ENCODE data around the gene EPB41. TPM values are rescaled to one million over a fixed set of nuclear protein-coding genes. Genes with fewer than 3 reads are reported as not detected.
A peak's percentile ranks its signal among the peaks of the same experiment; 100 is the strongest.

The EPB41 gene
- total and polyA plus RNA-seq, 9 of the 15 experiments (the other 6 are each of a cell fraction or from before 2014, with no cell fraction given), result 3.7 to 213 (median 141) TPM

- TF ChIP-seq MAZ (CRISPR knock-in tag; conservative IDR thresholded peaks at IDR 0.05 in 1 of 2, IDR thresholded peaks at IDR 0.05 in 1 of 2) (peak; percentile 90 to 94), MCM7 (IDR thresholded peaks at IDR 0.05) (no peak), PHF20 (IDR thresholded peaks at IDR 0.05; ENCODE audit: partially characterized antibody) (peak; percentile 40), HINFP (tag; conservative IDR thresholded peaks at IDR 0.05; ENCODE audit: low read depth) (peak; percentile 40), ZNF395 (CRISPR knock-in tag; IDR thresholded peaks at IDR 0.05) (peak; percentile 54; the same call in 1 of the 2 replicates), CBFA2T3 (IDR thresholded peaks at IDR 0.05) (peak; percentile 94), HDAC2 (IDR thresholded peaks at IDR 0.05) (peak; percentile 96), LARP7 (IDR thresholded peaks at IDR 0.05) (no peak), TEAD2 (tag; IDR thresholded peaks at IDR 0.05) (no peak), ZNF324 (CRISPR knock-in tag; IDR thresholded peaks at IDR 0.05) (no peak), ZNF511 (CRISPR knock-in tag; IDR thresholded peaks at IDR 0.05) (peak; percentile 42; the same call in 1 of the 2 replicates), ZKSCAN1 (IDR thresholded peaks at IDR 0.05; ENCODE audit: low read depth, low read length) (peak; percentile 82), MAFF (IDR thresholded peaks at IDR 0.05; ENCODE audit: low read length) (no peak), TBL1XR1 (IDR thresholded peaks at IDR 0.05; ENCODE audit: low read length in 2 of 2) (peak in 1 of 2 experiments; percentile 72; a peak in 1 of 4 replicates), ZZZ3 (IDR thresholded peaks at IDR 0.05) (no peak)
- TF ChIP-seq, protein P1, sequence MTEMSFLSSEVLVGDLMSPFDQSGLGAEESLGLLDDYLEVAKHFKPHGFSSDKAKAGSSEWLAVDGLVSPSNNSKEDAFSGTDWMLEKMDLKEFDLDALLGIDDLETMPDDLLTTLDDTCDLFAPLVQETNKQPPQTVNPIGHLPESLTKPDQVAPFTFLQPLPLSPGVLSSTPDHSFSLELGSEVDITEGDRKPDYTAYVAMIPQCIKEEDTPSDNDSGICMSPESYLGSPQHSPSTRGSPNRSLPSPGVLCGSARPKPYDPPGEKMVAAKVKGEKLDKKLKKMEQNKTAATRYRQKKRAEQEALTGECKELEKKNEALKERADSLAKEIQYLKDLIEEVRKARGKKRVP (CRISPR knock-in tag; IDR thresholded peaks at IDR 0.05), result no peak
- TF ChIP-seq, protein P2, sequence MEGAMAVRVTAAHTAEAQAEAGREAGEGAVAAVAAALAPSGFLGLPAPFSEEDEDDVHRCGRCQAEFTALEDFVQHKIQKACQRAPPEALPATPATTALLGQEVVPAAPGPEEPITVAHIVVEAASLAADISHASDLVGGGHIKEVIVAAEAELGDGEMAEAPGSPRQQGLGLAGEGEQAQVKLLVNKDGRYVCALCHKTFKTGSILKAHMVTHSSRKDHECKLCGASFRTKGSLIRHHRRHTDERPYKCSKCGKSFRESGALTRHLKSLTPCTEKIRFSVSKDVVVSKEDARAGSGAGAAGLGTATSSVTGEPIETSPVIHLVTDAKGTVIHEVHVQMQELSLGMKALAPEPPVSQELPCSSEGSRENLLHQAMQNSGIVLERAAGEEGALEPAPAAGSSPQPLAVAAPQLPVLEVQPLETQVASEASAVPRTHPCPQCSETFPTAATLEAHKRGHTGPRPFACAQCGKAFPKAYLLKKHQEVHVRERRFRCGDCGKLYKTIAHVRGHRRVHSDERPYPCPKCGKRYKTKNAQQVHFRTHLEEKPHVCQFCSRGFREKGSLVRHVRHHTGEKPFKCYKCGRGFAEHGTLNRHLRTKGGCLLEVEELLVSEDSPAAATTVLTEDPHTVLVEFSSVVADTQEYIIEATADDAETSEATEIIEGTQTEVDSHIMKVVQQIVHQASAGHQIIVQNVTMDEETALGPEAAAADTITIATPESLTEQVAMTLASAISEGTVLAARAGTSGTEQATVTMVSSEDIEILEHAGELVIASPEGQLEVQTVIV (CRISPR knock-in tag; IDR thresholded peaks at IDR 0.05; ENCODE audit: borderline replicate concordance), result no peak
- TF ChIP-seq, protein P3, sequence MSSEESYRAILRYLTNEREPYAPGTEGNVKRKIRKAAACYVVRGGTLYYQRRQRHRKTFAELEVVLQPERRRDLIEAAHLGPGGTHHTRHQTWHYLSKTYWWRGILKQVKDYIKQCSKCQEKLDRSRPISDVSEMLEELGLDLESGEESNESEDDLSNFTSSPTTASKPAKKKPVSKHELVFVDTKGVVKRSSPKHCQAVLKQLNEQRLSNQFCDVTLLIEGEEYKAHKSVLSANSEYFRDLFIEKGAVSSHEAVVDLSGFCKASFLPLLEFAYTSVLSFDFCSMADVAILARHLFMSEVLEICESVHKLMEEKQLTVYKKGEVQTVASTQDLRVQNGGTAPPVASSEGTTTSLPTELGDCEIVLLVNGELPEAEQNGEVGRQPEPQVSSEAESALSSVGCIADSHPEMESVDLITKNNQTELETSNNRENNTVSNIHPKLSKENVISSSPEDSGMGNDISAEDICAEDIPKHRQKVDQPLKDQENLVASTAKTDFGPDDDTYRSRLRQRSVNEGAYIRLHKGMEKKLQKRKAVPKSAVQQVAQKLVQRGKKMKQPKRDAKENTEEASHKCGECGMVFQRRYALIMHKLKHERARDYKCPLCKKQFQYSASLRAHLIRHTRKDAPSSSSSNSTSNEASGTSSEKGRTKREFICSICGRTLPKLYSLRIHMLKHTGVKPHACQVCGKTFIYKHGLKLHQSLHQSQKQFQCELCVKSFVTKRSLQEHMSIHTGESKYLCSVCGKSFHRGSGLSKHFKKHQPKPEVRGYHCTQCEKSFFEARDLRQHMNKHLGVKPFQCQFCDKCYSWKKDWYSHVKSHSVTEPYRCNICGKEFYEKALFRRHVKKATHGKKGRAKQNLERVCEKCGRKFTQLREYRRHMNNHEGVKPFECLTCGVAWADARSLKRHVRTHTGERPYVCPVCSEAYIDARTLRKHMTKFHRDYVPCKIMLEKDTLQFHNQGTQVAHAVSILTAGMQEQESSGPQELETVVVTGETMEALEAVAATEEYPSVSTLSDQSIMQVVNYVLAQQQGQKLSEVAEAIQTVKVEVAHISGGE (CRISPR knock-in tag; IDR thresholded peaks at IDR 0.05), result no peak
These were observed 32.2 kb upstream of the EPB41 start (continued) for GRCh38 chr1:28882009-28882628.
